ENCODE measurements around the gene ARFGAP2. TPM values are rescaled to one million over a fixed set of nuclear protein-coding genes. Genes with fewer than 3 reads are reported as not detected.

ARFGAP2 gene
- total and polyA plus RNA-seq, 2 donors from 2014 or later = 59.3 to 87.5 TPM

GRCh38 chr11:47172740-47173336 lies 3.8 kb downstream of the ARFGAP2 start:
- H3K9ac ChIP-seq (ENCODE audit: low read length in 3 of 3) = no peak overlapping the region
- H3K27me3 ChIP-seq (ENCODE audit: control insufficient read depth, insufficient read depth, low read length) = no peaks in the 10 kb centered on the region
- H3K9me3 ChIP-seq (ENCODE audit: control insufficient read depth in 2 of 3, insufficient read depth in 1 of 3, low read length in 3 of 3) = no peaks in the 10 kb centered on the region
- peaks cover 6 to 54% (median 36%) of the 10 kb centered on the region in 3 donors for H3K36me3 ChIP-seq (ENCODE audit: control insufficient read depth in 2 of 3, insufficient read depth in 3 of 3, low read length in 3 of 3)
- TF ChIP-seq CTCF (IDR thresholded peaks at IDR 0.05; ENCODE audit: borderline replicate concordance, extremely low read depth, insufficient read depth) = no peak
- peaks cover 4 to 19% (median 15%) of the 10 kb centered on the region in 3 donors for H3K4me1 ChIP-seq (ENCODE audit: control insufficient read depth in 2 of 3, insufficient read depth in 2 of 3, low read depth in 1 of 3, low read length in 3 of 3)
- intact Hi-C loops (cut with DNase I) = no loop called here
- H3K27ac ChIP-seq (ENCODE audit: low read depth in 2 of 2, low read length in 2 of 2) = no peak overlapping the region
- DNase-seq (no peak), FAIRE-seq (no peak)
- no peak overlapping the region for H3K4me3 ChIP-seq (ENCODE audit: low read length in 3 of 3)

GRCh38 chr11:47171856-47172255 lies 4.8 kb downstream of the ARFGAP2 start:
- Histone ChIP-seq H3K9ac (ENCODE audit: low read length in 3 of 3) (no peak overlapping the region), H3K4me1 (ENCODE audit: control insufficient read depth in 2 of 3, insufficient read depth in 2 of 3, low read depth in 1 of 3, low read length in 3 of 3) (peaks cover 4 to 14% (median 10%) of the 10 kb centered on the region in 3 donors), H3K27me3 (ENCODE audit: control insufficient read depth, insufficient read depth, low read length) (no peaks in the 10 kb centered on the region), H3K27ac (ENCODE audit: low read depth in 2 of 2, low read length in 2 of 2) (no peak overlapping the region), H3K4me3 (ENCODE audit: low read length in 3 of 3) (no peak overlapping the region), H3K9me3 (ENCODE audit: control insufficient read depth in 2 of 3, insufficient read depth in 1 of 3, low read length in 3 of 3) (no peaks in the 10 kb centered on the region), H3K36me3 (ENCODE audit: control insufficient read depth in 2 of 3, insufficient read depth in 3 of 3, low read length in 3 of 3) (peaks cover 10 to 64% (median 46%) of the 10 kb centered on the region in 3 donors)
- intact Hi-C loops (cut with DNase I) = no loop called here
- no peak for FAIRE-seq
- no peak for TF ChIP-seq CTCF (IDR thresholded peaks at IDR 0.05; ENCODE audit: borderline replicate concordance, extremely low read depth, insufficient read depth)
- no peak for DNase-seq

- Histone ChIP-seq H3K36me3 (ENCODE audit: control insufficient read depth in 2 of 3, insufficient read depth in 3 of 3, low read length in 3 of 3) (peaks cover 10 to 70% (median 52%) of the 10 kb centered on the region in 3 donors), H3K4me1 (ENCODE audit: control insufficient read depth in 2 of 3, insufficient read depth in 2 of 3, low read depth in 1 of 3, low read length in 3 of 3) (peaks cover 4 to 14% (median 10%) of the 10 kb centered on the region in 3 donors), H3K4me3 (ENCODE audit: low read length in 3 of 3) (no peak overlapping the region), H3K27me3 (ENCODE audit: control insufficient read depth, insufficient read depth, low read length) (no peaks in the 10 kb centered on the region), H3K9me3 (ENCODE audit: control insufficient read depth in 2 of 3, insufficient read depth in 1 of 3, low read length in 3 of 3) (no peaks in the 10 kb centered on the region), H3K27ac (ENCODE audit: low read depth in 2 of 2, low read length in 2 of 2) (no peak overlapping the region), H3K9ac (ENCODE audit: low read length in 3 of 3) (no peak overlapping the region)
- intact Hi-C loops (cut with DNase I) = no loop called here
- no peak for TF ChIP-seq CTCF (IDR thresholded peaks at IDR 0.05; ENCODE audit: borderline replicate concordance, extremely low read depth, insufficient read depth)
- DNase-seq (no peak), FAIRE-seq (no peak)
These were observed 5.4 kb downstream of the ARFGAP2 start for GRCh38 chr11:47171061-47171838.

Data from kidney (tissue), 14 donors.